B cell (primary cell): Measurements from ENCODE around the gene CCL22. TPM values are rescaled to one million over a fixed set of nuclear protein-coding genes. Genes with fewer than 3 reads are reported as not detected.

Source experiments
- ATAC-seq: fragments of 200-7000 bp; cut with Tn5 transposase; one replicate; pipeline ENCODE4 v1.10.0; 2021; ENCODE audit warnings: low read depth, mild to moderate bottlenecking, moderate number of reproducible peaks, moderate library complexity
- CTCF ChIA-PET: fragments of 350-600 bp; sonication (Branson Sonifier 250); formaldehyde crosslinking; loops from one replicate; lab custom pipeline; 2021; ENCODE audit warnings: antibody characterized with exemption, inconsistent platforms; lab: Charles Lee
- POLR2A ChIA-PET: fragments of 350-600 bp; sonication (Branson Sonifier 250); formaldehyde crosslinking; loops from one replicate; lab custom pipeline; 2021; ENCODE audit warnings: antibody characterized with exemption; lab: Charles Lee
- DNase-seq: peaks from one replicate; pipeline ENCODE4 v3.0.0; 2013
- H2AFZ ChIP-seq: 2 replicates; pipeline ENCODE4 v1.6.1; 2012; ENCODE audit warnings: mild to moderate bottlenecking, low read depth, low read length; ENCODE audit not compliant: insufficient read depth, poor library complexity, severe bottlenecking
- H3K27ac ChIP-seq, 2 donors: 1 replicate in 1 of 2; 2 replicates in 1 of 2; pipeline ENCODE4 v1.5.1; 2012 to 2013; ENCODE audit warnings: low read length in 2 of 2, mild to moderate bottlenecking in 2 of 2, moderate library complexity in 1 of 2
- H3K27me3 ChIP-seq, 4 experiments: fragments of 200-600 bp in 1 of 4; sonication (generic) in 1 of 4; replicated peaks in 1 of 4; 1 replicate in 2 of 4; 2 replicates in 2 of 4; pipeline versions ENCODE4 v1.6.1 to v1.7.0; 2013 to 2016; ENCODE audit warnings: low read length in 3 of 4, mild to moderate bottlenecking in 2 of 4, mixed read lengths in 1 of 4, moderate library complexity in 1 of 4; ENCODE audit not compliant: insufficient read depth in 4 of 4, control insufficient read depth in 3 of 4; ENCODE audit errors: control extremely low read depth in 1 of 4
- H3K36me3 ChIP-seq, 2 experiments: replicated peaks in 1 of 2; 1 replicate in 1 of 2; 2 replicates in 1 of 2; pipeline versions ENCODE4 v1.6.1 to v1.7.1; 2013; ENCODE audit warnings: low read length in 1 of 2; ENCODE audit not compliant: insufficient read depth in 2 of 2, control insufficient read depth in 1 of 2; ENCODE audit errors: control extremely low read depth in 1 of 2, extremely low read depth in 1 of 2
- H3K4me1 ChIP-seq, 2 donors: fragments of 200-600 bp in 1 of 2; sonication (generic) in 1 of 2; 1 replicate in 1 of 2; 2 replicates in 1 of 2; pipeline versions ENCODE4 v1.5.1 to v1.6.1; 2013 to 2017; ENCODE audit warnings: low read length in 2 of 2; ENCODE audit not compliant: control insufficient read depth in 2 of 2, insufficient read depth in 2 of 2
- H3K4me2 ChIP-seq: replicated peaks from 2 replicates; pipeline ENCODE3; 2012; ENCODE audit warnings: mild to moderate bottlenecking, low read depth, low read length; ENCODE audit not compliant: poor library complexity, severe bottlenecking
- H3K4me3 ChIP-seq, 5 experiments: fragments of 200-600 bp in 1 of 5; sonication (generic) in 1 of 5; 1 replicate in 3 of 5; 2 replicates in 2 of 5; pipeline versions ENCODE4 v1.5.1 to v1.7.0; 2011 to 2016; ENCODE audit warnings: low read length in 4 of 5, mild to moderate bottlenecking in 4 of 5, low read depth in 2 of 5, control low read depth in 1 of 5, moderate library complexity in 1 of 5; ENCODE audit not compliant: insufficient read depth in 1 of 5; ENCODE audit errors: control extremely low read depth in 1 of 5, extremely low read depth in 1 of 5
- H3K79me2 ChIP-seq: fragments of 200-600 bp; sonication (generic); one replicate; pipeline ENCODE4 v1.6.0; 2016; ENCODE audit warnings: low read length; ENCODE audit not compliant: control insufficient read depth, insufficient read depth
- H3K9ac ChIP-seq: fragments of 200-600 bp; sonication (generic); 2 replicates; pipeline ENCODE4 v1.6.1; 2017; ENCODE audit warnings: mild to moderate bottlenecking, low read length, moderate library complexity
- H3K9me3 ChIP-seq, 3 donors: one replicate each; pipeline versions ENCODE4 v1.6.1 to v1.7.1; 2013; ENCODE audit warnings: low read length in 2 of 3; ENCODE audit not compliant: control insufficient read depth in 2 of 3, insufficient read depth in 1 of 3; ENCODE audit errors: control extremely low read depth in 1 of 3
- H4K20me1 ChIP-seq: 2 replicates; pipeline ENCODE4 v1.6.0; 2012; ENCODE audit warnings: mild to moderate bottlenecking, low read length; ENCODE audit not compliant: insufficient read depth, control insufficient read depth, poor library complexity, severe bottlenecking
- H3K27ac Mint-ChIP-seq: one replicate; pipeline ENCODE4 v1.8.0; 2021; ENCODE audit warnings: mixed read lengths
- H3K27me3 Mint-ChIP-seq: one replicate; pipeline ENCODE4 v1.8.0; 2021; ENCODE audit warnings: mixed read lengths
- H3K4me1 Mint-ChIP-seq: one replicate; pipeline ENCODE4 v1.8.0; 2021; ENCODE audit warnings: mixed read lengths
- H3K4me3 Mint-ChIP-seq: one replicate; pipeline ENCODE4 v1.8.0; 2021; ENCODE audit warnings: mixed read lengths
- H3K9me3 Mint-ChIP-seq: one replicate; pipeline ENCODE4 v1.8.0; 2022; ENCODE audit warnings: mixed read lengths; ENCODE audit not compliant: insufficient read depth
- EZH2 ChIP-seq: IDR thresholded peaks from 2 replicates; pipeline ENCODE4 v1.6.1; 2012; ENCODE audit warnings: borderline replicate concordance, low read depth, mild to moderate bottlenecking, moderate library complexity, low read length; ENCODE audit not compliant: insufficient read depth, poor library complexity, severe bottlenecking
- WGBS: methylation state at CpG from one replicate; pipeline ENCODE4 v1.1.5; 2013; ENCODE audit warnings: missing lambda C conversion rate; ENCODE audit not compliant: insufficient coverage; 5-methylcytosine and 5-hydroxymethylcytosine counted together
- intact Hi-C: fragments of 100-400 bp; cut with micrococcal nuclease; formaldehyde crosslinking; loops from one replicate; pipeline ENCODE4 v1.10.0; 2022
- polyA plus RNA-seq: library from polyadenylated mRNA; depleted of rRNA; stranded (reverse); fragments of >200 nt; gene quantifications from 2 replicates; pipeline ENCODE4 v1.2.3, GENCODE V29; 2012
- total RNA-seq, 2 donors: library from RNA; stranded (reverse); fragments of 120-200 nt in 1 of 2; gene quantifications; 1 replicate in 1 of 2; 2 replicates in 1 of 2; pipeline versions ENCODE4 v1.2.3 to v1.2.4, GENCODE V29; 2013 to 2022
- TF ChIP-seq, protein P1 (sequence below): fragments of 200-600 bp; IDR thresholded peaks from one replicate; pipeline ENCODE4 v1.8.0; 2022; ENCODE audit warnings: antibody characterized with exemption, mild to moderate bottlenecking

The CCL22 gene
- total and polyA plus RNA-seq, 2 donors (not counting 1 experiment from before 2014, with no cell fraction given) = 0.04 to 91.5 TPM

DNA sequence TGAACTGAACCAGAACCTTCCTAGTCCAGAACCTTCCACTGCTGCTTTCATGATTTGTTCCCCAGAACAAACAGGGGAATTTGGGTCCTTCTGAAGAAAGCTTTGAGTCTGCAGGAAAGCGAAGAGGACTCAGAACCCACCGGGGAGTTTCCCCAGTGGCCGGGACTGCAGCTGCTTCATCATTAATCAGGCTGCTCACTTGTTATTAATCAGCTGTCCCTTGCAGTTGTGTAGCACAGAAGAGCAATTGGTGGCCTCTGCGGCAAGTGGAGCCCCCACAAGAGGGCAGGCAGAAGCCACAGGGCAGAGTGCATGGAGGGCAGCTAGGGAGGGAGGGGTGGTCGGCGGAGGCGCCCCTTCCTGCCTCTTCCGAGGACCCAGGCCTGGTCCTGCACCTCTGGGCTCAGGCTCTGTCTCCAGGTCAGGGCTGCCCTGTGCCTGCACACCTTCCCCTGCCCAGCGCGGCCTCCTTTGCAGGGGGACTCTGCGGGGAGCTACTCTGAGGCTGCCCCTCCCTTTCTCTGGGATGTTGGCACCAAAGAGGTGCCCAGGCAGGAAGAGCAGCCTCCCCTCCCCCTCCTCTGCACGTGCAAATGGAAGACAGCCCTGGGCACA lies 52.9 kb downstream of the CCL22 start:
- no peak overlapping the region for H3K4me3 ChIP-seq
- peak overlapping the region; percentile 6 for H3K4me2 ChIP-seq
- H3K27ac Mint-ChIP-seq = peak overlapping the region; percentile 67
- H3K79me2 ChIP-seq = no peaks in the 10 kb centered on the region
- no peaks in the 10 kb centered on the region for H3K27me3 ChIP-seq
- H3K9me3 Mint-ChIP-seq = no peaks in the 10 kb centered on the region
- H3K36me3 ChIP-seq = no peaks in the 10 kb centered on the region
- H3K4me1 Mint-ChIP-seq = peaks cover 48% of the 10 kb centered on the region
- H3K4me1 ChIP-seq = peaks cover 44 to 56% of the 10 kb centered on the region in 2 donors
- ChIA-PET CTCF (interaction anchor here (0.6 to 7.1 kb wide), 3 partner anchors 18 to 109 kb away, joined by 3 to 63 read pairs (median 4); no protein-coding TSS in a partner anchor), POLR2A (no interaction called here)
- no peaks in the 10 kb centered on the region for H3K27me3 Mint-ChIP-seq
- no peak overlapping the region for H3K9ac ChIP-seq
- no peak overlapping the region for H3K27ac ChIP-seq
- H3K4me3 Mint-ChIP-seq = no peak overlapping the region
- H3K9me3 ChIP-seq = peaks cover 0 to 15% (median 0%) of the 10 kb centered on the region in 3 donors
- no peaks in the 10 kb centered on the region for H4K20me1 ChIP-seq
- no peak for ATAC-seq
- no peak for DNase-seq
- no peak overlapping the region for H2AFZ ChIP-seq
- intact Hi-C loops = no loop called here
- 70% methylated on average over 11 of the region's 12 CpGs for WGBS
- TF ChIP-seq EZH2 = no peak
- TF ChIP-seq, protein P1, sequence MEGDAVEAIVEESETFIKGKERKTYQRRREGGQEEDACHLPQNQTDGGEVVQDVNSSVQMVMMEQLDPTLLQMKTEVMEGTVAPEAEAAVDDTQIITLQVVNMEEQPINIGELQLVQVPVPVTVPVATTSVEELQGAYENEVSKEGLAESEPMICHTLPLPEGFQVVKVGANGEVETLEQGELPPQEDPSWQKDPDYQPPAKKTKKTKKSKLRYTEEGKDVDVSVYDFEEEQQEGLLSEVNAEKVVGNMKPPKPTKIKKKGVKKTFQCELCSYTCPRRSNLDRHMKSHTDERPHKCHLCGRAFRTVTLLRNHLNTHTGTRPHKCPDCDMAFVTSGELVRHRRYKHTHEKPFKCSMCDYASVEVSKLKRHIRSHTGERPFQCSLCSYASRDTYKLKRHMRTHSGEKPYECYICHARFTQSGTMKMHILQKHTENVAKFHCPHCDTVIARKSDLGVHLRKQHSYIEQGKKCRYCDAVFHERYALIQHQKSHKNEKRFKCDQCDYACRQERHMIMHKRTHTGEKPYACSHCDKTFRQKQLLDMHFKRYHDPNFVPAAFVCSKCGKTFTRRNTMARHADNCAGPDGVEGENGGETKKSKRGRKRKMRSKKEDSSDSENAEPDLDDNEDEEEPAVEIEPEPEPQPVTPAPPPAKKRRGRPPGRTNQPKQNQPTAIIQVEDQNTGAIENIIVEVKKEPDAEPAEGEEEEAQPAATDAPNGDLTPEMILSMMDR = no peak

DNA sequence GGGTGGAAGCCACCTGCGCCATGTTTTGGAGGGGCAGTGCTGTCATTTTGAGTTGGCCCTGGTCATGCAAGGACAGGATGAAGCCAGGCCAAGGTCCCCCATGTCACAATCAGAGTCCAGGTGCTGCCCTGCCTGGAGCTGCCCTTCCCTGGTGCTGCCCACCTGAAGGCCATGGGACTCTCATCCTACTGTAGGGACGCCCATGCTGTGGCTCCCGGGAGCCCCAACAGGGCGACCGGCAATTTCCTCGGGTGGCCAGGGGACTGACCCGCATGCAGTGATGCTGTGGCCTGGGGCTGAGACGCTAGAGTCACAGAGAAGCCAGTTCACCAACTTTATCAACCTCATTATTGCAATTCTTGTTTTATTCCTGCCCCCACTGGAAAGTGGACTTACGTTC lies 54.0 kb downstream of the CCL22 start:
- H3K27ac Mint-ChIP-seq = peak overlapping the region; percentile 71
- H3K27me3 Mint-ChIP-seq = no peaks in the 10 kb centered on the region
- no peaks in the 10 kb centered on the region for H3K27me3 ChIP-seq
- ChIA-PET POLR2A (interaction anchor here (0.6 to 2.2 kb wide), 4 partner anchors 35 to 112 kb away, joined by 3 to 14 read pairs (median 5); no protein-coding TSS in a partner anchor), CTCF (interaction anchor here (0.7 to 7.1 kb wide), 8 partner anchors 13 to 588 kb away, joined by 3 to 63 read pairs (median 4); partner anchors contain the start of genes PSME3IP1 and RSPRY1)
- H3K4me1 ChIP-seq = peaks cover 47 to 58% of the 10 kb centered on the region in 2 donors
- H3K9ac ChIP-seq = no peak overlapping the region
- peaks cover 56% of the 10 kb centered on the region for H3K4me1 Mint-ChIP-seq
- H3K27ac ChIP-seq = peak overlapping the region in 1 of 2 donors; percentile 52
- H3K4me2 ChIP-seq = peak overlapping the region; percentile 70
- H3K4me3 ChIP-seq = no peak overlapping the region
- peak overlapping the region; percentile 30 for H3K4me3 Mint-ChIP-seq
- no peak overlapping the region for H2AFZ ChIP-seq
- no peaks in the 10 kb centered on the region for H4K20me1 ChIP-seq
- H3K36me3 ChIP-seq = no peaks in the 10 kb centered on the region
- WGBS = 94% methylated on average over 8 of the region's 9 CpGs
- intact Hi-C loops = no loop called here
- H3K9me3 ChIP-seq = peaks cover 0 to 15% (median 0%) of the 10 kb centered on the region in 3 donors
- TF ChIP-seq, protein P1 = no peak
- no peak for TF ChIP-seq EZH2
- DNase-seq (no peak), ATAC-seq (no peak)
- no peaks in the 10 kb centered on the region for H3K79me2 ChIP-seq
- no peaks in the 10 kb centered on the region for H3K9me3 Mint-ChIP-seq
